Measurements from ENCODE around the gene TAOK3.

Gene TAOK3

DNA sequence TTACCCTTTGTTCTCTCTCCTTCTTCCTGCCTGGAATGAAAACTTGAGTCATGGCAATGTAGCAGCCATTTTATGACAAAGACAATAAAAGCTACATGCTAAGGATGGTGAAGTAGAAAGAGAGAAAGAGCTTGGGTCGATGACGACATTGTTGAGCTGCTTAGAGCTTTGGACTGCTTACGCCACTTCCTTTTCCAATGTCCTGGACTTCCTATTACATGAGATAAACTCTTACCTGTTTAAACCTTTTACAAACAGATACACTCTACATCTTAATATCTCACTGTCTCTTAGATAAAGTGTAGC lies 166.6 kb downstream of the TAOK3 start:
- DNase-seq (ENCODE audit: low read depth) = no peak

DNA sequence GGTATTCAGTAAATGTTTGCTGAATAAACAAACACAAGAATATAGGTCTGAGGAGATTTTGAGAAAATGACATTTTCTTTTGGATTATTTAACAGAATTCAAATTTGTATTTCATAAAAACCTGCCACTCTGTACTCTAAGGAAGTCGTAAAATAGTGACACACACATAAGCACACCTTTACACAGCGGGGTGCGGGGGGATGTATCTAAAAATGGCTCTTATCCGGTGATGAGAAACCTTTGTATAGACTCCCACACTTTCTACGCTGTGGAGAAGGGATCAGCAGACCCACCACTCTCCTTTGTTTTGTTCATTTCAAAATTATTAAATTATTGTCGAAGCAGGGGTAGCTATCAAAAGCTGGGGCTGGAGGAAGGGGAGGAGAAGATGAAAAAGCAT lies 178.7 kb downstream of the TAOK3 start:
- no peak for DNase-seq (ENCODE audit: low read depth)

DNA sequence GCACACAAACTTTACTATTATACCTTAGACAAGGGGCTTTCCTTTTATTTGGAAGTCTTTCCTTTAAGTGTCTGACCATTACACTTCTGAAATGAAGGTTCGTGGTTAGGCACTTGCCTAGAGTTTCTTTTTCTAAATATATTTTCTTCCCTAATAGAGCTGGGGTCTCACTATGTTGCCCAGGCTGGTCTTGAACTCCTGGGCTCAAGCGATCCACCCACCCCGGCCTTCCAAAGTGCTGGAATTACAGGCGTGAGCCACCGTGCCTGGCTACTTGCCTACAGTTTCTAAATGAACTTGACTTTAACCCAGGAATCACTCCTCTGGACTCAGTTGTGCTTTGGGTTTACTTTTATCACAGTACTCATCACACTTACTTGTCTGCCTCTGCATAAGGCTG lies 179.2 kb downstream of the TAOK3 start:
- DNase-seq (ENCODE audit: low read depth) = no peak

DNA sequence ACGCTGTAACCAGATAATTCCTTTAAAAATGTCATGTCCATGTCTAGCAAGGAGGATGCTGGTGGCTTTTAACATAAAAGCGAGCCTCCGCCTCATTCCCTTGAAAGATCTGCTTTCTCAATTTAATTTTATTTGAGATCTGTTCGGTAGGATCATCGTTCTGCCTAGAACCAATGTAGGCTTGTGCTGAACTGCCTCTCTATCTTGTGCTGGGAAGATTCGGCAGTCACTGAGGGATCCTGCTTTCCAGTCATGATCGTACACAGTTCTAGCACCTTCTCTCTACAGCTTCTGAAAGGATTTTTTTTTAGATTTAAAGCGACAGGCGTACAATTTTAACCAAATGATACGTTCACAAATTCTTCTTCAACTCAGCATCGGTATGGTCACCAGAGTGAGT lies 182.4 kb downstream of the TAOK3 start:
- DNase-seq (ENCODE audit: low read depth) = no peak

DNA sequence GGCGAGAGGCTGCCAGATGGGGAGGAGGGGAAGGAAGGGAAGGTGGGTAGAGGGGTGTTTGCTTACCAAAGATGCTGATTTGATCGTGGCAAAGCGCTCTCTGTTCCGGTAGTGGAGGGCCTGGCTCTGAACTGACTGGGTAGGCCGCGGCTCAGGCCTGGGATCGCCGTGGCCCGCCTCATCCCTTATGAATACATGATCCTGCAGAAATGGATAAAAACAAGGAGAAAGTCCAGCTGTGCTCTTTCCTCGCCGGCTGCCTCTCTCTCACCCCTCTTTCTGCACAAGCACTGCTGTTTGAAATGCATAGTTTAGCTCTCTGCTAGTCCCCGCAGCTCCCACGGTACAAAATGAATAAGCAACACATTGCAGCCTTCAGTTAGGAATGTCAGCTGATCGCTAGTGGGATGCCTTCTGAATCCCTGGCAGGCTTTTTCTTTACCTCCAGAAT lies 182.9 kb downstream of the TAOK3 start:
- DNase-seq (ENCODE audit: low read depth) = no peak

DNA sequence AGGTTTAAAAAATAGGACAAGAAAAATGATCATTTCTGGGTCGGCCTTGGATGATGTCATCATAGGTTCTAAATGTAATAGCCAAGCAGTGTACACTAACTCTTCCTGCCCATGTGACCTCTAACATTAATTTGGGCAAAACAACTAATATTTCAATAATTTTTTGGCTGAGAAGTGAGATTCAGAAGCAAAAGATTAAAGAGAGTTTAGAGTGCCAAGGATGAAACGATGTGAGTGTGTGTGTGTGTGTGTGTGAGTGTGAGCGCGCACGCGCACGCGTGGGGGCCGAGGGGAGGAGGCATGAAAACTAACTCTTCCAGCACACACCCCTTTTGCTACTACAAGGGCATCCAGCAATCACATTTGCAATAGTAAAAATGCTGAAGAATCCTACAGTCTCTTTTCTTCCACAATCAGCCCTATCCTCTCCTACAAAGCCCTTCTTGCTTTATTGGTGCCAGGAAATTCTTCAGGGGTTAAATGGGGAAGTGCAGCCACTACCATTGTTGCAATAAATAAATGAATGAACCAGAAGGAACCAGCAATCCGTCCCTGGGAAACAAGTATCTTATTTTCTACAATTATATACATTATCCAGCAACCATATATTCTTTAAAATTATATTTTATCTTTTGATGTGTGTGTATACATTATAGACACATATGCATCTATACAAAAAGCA lies 183.9 kb downstream of the TAOK3 start:
- no peak for DNase-seq (ENCODE audit: low read depth)

DNA sequence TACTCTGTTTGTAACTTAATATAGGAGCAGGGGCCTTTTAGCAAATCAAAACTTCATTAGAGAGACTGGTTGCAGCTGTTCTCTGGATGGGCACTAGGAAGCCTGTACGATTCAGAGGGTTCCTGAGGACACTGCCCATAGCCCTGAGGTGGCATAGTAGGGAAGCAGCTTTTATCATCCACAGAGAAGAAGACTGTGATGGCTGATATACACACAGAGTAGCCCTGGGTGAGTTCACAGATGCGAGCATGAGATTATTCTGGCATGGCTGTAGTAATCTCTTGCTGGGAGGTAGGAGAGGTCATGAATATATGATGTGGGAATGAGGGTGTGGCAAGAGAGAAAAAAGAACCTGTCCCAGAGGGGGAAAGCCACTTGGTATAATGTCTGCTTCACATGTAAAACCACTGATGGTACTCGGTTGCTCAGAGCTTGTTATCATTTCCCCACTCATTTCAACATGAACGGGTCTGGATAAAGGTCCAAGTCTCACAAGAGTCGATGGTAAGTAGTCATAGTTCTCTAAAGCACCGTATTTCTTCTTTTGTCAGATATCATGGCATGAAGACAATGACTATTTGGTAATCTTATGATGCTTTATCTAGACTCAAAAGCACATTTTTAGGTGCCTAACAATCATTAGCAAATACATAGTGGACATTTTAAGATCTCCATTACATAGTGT lies 184.8 kb downstream of the TAOK3 start:
- DNase-seq (ENCODE audit: low read depth) = no peak

DNA sequence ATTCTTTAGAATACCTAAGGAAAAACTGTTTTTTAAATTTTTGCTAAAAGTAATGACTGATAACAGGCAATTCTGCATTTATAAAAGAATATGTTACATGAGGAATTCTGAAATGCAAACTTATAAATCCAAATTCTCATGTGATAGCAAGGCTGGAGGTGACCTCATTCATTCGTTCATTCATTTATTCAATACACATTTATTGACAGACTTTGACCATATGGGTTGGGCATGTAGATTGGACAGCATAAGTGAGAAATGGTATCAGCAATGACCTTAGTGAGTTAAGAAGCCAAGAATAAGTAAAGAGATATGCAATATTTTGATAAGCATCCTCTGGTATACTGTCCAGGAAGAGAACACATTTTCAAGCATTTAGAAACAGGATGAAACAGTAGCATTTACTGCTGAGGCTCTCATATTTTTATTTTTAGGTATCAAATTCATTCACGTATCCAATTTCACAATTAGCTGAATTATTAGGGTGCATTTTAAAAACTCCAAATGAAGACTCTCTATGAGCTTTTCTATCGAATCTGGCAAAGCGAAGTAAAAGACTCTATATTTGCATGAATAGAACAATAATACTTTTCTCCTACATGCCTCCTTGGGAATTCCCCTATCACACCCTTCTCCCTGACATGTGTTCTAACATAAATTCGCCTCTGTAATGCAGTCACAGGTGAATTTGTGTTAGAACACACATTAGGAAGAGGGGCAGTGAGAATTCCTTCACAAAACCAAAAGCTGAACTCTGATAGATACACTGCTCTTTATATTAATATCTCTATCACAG lies 186.9 kb downstream of the TAOK3 start:
- no peak for DNase-seq (ENCODE audit: low read depth)

DNA sequence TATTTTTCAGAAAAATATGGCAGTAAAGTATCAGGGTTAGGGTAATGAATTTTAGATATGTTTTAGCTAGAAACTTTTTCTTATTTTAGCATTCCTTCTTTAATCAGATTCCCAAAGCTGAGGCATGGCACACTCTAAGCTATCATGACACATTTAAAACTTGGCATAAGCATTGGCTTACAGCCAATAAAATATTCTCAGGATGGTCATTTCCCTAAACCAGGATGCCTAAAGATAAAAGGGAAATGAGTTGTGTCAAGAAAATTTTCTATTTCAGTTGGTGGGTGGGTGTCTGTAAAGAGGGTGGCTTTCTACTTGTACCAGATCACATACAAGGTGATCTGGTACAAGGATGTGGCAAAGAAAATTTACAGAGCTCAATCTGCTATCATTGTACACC lies 189.0 kb downstream of the TAOK3 start:
- no peak for DNase-seq (ENCODE audit: low read depth)

DNA sequence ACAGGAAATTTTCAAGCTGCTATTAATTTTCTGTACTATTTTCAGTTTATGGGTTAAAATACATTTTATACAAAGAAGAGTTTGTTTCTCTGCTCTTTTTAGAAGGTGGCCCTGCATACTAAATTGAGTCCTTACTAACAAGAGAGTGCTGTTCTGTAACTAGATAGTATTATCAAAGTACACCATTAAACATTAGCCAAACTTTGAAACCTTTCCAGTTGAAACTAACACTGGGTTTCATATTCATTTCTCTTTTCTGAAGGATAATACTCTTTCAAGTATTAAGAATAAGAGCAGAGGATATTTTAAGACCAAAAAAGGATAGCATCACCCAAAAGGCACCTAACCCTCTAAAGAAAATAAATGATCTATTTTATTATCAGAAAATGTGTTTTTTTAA lies 189.6 kb downstream of the TAOK3 start:
- DNase-seq (ENCODE audit: low read depth) = no peak

DNA sequence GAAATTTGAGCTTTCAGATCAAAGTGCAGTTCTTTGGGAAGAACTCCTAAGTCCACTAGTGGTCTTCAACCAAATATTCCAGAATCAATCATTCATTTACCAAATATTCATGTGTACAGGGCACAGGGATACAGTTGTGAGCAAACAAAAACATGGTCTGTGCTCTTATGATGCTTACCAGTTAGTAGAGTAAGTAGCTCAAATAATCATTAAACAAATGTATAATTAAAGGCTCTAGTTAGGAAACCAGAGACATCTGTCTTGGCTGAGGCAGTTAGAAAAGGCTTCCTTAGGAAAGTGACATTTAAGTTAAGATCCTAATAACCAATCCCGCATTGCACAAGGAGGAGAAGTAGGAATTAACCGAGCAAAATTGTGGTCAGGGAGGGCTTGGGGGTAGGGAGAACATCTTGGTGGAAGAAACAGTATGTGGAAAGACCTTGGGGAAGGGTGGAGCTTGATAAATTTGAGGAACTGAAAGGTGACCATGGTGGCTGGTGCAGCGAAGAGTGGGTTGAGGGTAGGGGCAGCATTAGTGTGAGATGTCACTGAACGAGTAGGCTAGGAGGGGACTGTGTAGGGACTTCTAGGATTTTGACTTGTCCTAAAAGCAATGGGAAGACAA lies 196.8 kb downstream of the TAOK3 start:
- DNase-seq (ENCODE audit: low read depth) = no peak

DNA sequence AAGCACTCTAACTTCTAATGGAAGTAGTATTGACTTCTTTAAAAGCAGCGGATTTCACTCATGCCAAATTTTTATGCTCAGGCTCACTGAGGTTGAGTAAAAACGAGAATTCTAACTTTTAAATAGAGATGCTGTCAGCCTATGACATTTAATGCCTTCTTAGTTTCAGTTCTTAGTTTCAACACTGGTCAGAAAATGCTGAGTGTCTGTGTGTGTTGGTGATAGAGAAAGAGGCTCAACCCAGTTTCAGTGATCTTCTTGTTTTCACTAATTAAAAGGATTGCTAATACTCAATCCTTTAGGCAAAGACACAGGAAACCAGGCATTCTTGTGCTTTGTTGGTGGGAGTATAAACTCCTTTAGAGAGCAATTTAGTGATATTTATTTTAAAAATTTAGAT lies 205.8 kb downstream of the TAOK3 start:
- DNase-seq (ENCODE audit: low read depth) = no peak

DNA sequence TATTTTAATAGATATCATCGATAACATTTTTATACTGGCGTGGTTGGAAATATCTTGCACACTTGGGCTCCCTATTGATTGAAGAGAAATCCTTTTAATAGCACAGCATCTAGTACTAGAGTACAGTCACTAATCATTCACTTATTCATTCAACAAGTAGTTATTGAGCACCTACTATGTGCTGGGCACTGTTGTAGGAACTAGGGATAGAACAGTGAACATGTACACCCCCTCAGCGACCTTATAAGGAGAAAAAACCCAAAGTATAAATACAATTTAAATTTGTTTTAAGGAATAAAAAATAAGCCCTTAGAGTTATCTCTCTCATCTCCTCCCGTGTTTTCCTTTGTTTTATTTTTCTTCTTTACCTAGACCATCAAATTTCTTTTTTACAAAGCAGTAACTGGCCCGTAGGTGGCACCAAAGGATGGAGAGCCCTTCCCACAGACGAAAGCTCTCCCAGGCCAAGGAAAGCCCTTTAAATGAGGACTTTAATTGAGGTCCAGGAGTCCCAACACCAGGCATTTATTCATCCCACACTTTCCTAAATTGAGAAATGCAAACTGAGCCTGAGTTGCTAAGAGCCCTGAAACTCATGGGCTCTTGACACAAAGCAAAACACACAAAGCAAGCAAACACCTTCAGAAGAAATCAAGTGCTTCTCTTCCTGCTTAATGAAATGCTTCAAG lies 207.8 kb downstream of the TAOK3 start:
- no peak for DNase-seq (ENCODE audit: low read depth)

DNA sequence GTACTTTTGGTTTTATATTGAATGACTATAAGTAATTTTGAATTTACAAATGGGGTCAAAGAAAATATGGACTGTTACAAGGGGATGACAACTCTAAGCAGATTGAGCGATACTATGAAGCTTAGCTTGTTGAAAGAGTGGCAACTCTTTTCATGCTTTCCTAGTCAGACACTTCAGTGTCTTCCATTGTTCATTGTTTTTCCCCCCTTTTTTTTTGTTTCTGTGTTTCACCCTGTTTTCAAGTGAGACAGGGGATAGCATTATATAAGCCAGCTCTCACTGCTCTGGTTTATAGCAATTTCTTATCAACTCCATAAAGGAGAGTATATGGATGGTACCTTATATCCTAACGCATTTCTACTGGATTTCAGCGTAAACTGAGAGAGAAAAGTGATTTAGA lies 212.2 kb downstream of the TAOK3 start:
- DNase-seq (ENCODE audit: low read depth) = no peak

DNA sequence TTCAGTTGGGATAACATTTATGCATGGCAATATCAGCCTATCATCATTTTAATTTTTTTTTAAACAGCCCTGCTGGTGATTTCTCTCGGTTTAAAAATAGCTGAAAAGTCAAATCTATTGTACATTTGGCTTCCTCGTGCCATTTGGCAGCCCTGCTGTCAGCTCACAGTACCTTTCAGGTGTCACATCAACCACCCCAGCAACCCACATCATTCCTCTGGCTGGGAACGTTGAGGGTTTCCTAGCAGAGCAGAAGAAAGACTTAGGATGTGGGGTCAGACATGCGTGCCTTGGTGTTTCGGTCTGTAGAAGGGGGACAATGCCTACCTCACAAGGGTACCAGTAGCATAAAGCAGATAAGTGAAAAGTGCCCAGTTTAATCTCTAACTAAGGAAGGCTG lies 221.0 kb downstream of the TAOK3 start:
- no peak for DNase-seq (ENCODE audit: low read depth)

DNA sequence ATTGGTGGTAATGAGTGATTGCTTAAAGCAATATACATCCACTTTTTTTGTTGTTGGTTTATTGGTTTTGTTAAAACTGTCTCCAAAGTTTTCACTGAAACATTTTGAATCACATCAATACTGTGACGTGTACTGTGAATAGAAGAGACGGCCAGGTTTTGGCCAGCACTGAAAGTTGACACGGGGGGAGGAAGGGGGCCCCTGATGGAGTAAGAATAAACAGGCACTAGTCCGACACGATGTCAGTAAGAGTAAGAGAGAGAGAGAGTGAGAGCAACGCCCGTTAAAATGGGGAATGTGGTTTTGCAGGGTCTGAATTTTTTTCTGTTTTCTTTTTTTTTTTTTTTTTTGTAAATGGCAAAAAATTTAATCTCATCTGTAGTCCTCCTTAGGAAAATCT lies 222.1 kb downstream of the TAOK3 start:
- DNase-seq (ENCODE audit: low read depth) = no peak

DNA sequence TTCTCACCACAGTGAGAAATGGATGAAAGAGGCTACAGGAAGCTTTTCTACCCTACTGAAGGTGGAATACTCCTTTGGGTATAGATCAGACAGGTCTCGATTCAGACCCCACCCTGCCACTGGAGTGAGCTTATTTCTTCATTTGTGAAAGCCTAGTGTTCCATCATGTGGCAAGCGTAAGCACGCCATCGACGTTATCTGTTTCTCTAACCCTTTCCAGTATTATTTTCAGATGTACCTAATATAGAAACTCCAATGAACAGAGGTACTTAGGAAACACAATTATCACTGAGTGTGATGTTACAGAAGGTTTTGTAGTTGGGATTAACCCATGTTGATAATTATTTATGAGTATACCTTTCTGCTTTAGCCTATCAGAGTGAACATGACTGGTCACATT lies 224.4 kb downstream of the TAOK3 start:
- no peak for DNase-seq (ENCODE audit: low read depth)

DNA sequence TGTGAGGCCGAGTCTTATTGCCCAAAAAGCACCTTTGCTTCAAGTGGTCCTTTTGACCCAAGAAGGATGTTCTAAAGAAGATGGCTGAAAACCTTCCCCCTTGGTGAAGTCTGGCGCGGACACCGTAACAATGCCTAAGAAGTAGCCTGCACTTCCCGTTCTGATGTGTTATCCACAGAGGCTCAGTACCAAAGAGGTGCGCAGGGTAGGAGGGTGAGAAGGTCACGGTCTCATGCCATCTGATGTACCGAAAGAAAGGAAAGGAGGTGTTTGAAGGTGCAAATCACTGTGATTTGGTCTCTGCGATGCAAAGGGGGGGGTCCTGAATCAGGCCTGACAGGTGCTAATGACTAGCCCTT lies 226.9 kb downstream of the TAOK3 start:
- no peak for DNase-seq (ENCODE audit: low read depth)

DNA sequence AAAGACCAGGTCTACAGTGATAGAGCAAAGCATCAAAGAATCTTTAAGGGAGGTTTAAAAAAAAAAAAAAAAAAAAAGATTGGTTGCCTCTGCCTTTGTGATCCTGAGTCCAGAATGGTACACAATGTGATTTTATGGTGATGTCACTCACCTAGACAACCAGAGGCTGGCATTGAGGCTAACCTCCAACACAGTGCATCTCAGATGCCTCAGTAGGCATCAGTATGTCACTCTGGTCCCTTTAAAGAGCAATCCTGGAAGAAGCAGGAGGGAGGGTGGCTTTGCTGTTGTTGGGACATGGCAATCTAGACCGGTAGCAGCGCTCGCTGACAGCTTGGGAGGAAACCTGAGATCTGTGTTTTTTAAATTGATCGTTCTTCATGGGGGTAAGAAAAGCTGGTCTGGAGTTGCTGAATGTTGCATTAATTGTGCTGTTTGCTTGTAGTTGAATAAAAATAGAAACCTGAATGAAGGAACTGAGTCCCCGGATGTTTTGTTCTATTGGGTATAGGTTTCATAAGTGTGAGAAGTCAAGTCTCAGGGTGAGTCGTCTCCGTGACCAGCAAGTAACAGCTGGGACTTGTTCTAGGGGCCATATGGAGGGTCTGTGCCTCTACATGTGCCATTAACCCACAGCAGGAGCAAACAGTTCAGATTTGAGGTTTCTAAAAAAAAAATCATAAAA lies 227.5 kb downstream of the TAOK3 start:
- no peak for DNase-seq (ENCODE audit: low read depth)

DNA sequence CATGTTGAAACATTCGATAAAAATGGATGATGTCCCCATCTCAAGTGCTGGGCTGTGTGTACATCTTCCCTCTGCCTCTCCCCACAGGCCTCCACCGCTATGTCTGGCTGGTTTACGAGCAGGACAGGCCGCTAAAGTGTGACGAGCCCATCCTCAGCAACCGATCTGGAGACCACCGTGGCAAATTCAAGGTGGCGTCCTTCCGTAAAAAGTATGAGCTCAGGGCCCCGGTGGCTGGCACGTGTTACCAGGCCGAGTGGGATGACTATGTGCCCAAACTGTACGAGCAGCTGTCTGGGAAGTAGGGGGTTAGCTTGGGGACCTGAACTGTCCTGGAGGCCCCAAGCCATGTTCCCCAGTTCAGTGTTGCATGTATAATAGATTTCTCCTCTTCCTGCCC lies 228.2 kb downstream of the TAOK3 start:
- DNase-seq (ENCODE audit: low read depth) = no peak

DNA sequence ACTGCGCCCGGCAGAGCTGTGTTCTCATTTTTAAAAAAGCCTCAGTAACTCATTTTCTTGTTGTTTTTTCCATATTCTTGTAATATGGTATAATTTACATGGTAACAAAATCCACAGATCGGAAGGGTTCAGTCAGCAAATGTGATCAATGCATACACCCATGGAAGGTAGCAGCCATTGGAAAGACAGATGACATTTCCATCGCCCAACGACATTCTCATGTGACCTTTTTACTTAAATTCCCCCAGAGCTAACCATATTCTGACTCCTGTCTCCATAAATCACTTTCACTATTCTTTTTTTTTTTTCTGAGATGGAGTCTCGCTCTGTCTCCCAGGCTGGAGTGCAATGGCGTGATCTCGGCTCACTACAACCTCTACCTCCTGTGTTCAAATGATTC lies 231.9 kb downstream of the TAOK3 start:
- DNase-seq (ENCODE audit: low read depth) = no peak

DNA sequence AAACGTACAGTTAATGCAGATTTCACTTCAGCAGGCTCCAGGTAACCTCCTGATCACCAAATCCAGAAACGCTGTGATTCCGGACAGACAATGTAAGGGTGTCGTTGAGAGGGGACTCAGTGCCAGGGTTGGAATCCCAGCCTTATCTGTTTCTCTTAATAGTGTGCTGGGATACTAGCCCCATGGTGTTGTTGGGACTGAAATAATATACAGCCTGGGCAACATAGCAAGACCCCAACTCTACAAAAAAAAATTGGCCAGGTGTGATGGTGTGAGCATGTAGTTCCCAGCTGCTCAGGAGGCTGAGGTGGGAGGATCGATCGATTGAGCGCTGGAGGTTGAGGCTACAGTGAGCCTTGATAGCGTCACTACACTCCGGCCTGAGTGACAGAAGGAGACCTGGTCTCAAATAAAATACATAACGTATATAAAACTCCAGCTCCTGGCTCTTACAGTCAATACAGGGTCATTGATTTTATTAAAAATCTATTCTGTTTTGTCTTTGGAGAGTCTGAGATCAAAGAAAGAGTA lies 235.5 kb downstream of the TAOK3 start:
- DNase-seq (ENCODE audit: low read depth) = no peak

Data from stimulated activated CD4-positive, alpha-beta T cell treated with anti-CD3 and anti-CD28 coated beads, Interleukin-2, amount 100 ng/mL, for 4 hours (primary cell).